Measurements from ENCODE around the gene IRAK2. TPM values are rescaled to one million over a fixed set of nuclear protein-coding genes. Genes with fewer than 3 reads are reported as not detected.

The IRAK2 gene
- total RNA-seq, 1 experiment from 2014 or later, result 0.61 TPM

DNA sequence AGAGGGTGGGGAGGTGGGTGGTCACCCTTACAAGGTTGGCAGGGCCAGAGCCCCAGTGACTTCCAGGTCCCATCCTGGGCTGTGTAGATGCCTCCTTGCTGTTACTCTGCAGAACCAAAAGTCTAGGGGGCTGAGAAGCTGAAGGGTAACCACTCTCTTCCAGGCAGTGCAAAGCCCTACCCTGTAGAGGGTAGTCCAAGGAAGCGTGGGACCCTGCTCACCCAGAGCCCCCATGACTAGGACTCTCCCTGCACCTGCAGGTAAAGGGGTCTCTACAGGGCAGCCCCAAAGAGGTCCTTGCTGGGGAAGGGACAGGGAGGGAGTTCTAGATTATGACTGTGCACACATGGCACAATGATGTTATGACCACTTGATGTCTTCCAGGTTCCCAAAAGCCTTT is 113.8 kb downstream of the IRAK2 start:
- Histone ChIP-seq H3K4ac (ENCODE audit: low read depth, low read length) (no peak overlapping the region), H3K9ac (ENCODE audit: extremely low read depth, insufficient read length, low read length) (no peak overlapping the region)
- no peaks in the 10 kb centered on the region for H3K27me3 Mint-ChIP-seq (ENCODE audit: low read depth)

More for the DNA sequence above, 113.8 kb downstream of the IRAK2 start:
- no CpG with 5 or more reads among the region's 1 CpG for WGBS (ENCODE audit: extremely low coverage, insufficient read length, low lambda C conversion rate)
- Histone ChIP-seq H3K79me1 (ENCODE audit: insufficient read depth, low read depth, low read length, poor library complexity, severe bottlenecking) (peaks cover 4% of the 10 kb centered on the region), H3K4me1 (ENCODE audit: insufficient read depth, low read length) (no peaks in the 10 kb centered on the region), H2AK5ac (ENCODE audit: insufficient read length, low read length) (no peak overlapping the region), H4K20me1 (ENCODE audit: control insufficient read depth, insufficient read depth, insufficient read length) (no peaks in the 10 kb centered on the region), H4K91ac (ENCODE audit: insufficient read length, low read depth, low read length) (peak overlapping the region; percentile 32), H3K23me2 (ENCODE audit: insufficient read length, low read depth, low read length, poor library complexity, severe bottlenecking) (no peaks in the 10 kb centered on the region), H2BK20ac (ENCODE audit: low read depth, low read length, poor library complexity, severe bottlenecking) (no peak overlapping the region), H3K9me3 (ENCODE audit: control insufficient read depth, low read depth, low read length) (no peaks in the 10 kb centered on the region), H2BK15ac (ENCODE audit: low read depth, low read length) (no peak overlapping the region), H3K23ac (ENCODE audit: insufficient read length, low read depth, low read length) (no peak overlapping the region), H3K14ac (ENCODE audit: insufficient read depth, low read length) (no peak overlapping the region), H3K27me3 (ENCODE audit: insufficient read depth, low read length) (no peaks in the 10 kb centered on the region), H2BK120ac (ENCODE audit: low read depth, low read length, poor library complexity, severe bottlenecking) (no peak overlapping the region), H4K5ac (ENCODE audit: insufficient read length, low read depth, low read length) (no peak overlapping the region), H4K8ac (replicated peaks; ENCODE audit: insufficient read length, low read depth, low read length) (no peak overlapping the region), H3K56ac (ENCODE audit: insufficient read length, low read depth, low read length) (no peak overlapping the region), H2AFZ (ENCODE audit: low read length) (no peak overlapping the region), H3K79me2 (ENCODE audit: insufficient read depth, low read length) (peaks cover 2% of the 10 kb centered on the region; the same call in 1 of the 2 replicates), H2BK5ac (ENCODE audit: insufficient read length, low read length) (no peak overlapping the region), H2BK12ac (ENCODE audit: insufficient read length, low read depth, low read length) (no peak overlapping the region), H3K4me2 (ENCODE audit: insufficient read depth, insufficient read length, low read length) (no peak overlapping the region), H3K18ac (ENCODE audit: insufficient read length, low read depth, low read length) (no peak overlapping the region), H3T11ph (ENCODE audit: low read length) (no peak overlapping the region), H3K27ac (ENCODE audit: insufficient read length, low read depth, low read length) (no peak overlapping the region)
- peaks cover 0 to 2% of the 10 kb centered on the region in 2 experiments; a peak in 1 of 4 replicates for H3K4me1 Mint-ChIP-seq
- no peak overlapping the region for H3K4me3 Mint-ChIP-seq
- no peaks in the 10 kb centered on the region for H3K9me3 Mint-ChIP-seq
- DNase-seq, result no peak
- TF ChIP-seq, protein P1, sequence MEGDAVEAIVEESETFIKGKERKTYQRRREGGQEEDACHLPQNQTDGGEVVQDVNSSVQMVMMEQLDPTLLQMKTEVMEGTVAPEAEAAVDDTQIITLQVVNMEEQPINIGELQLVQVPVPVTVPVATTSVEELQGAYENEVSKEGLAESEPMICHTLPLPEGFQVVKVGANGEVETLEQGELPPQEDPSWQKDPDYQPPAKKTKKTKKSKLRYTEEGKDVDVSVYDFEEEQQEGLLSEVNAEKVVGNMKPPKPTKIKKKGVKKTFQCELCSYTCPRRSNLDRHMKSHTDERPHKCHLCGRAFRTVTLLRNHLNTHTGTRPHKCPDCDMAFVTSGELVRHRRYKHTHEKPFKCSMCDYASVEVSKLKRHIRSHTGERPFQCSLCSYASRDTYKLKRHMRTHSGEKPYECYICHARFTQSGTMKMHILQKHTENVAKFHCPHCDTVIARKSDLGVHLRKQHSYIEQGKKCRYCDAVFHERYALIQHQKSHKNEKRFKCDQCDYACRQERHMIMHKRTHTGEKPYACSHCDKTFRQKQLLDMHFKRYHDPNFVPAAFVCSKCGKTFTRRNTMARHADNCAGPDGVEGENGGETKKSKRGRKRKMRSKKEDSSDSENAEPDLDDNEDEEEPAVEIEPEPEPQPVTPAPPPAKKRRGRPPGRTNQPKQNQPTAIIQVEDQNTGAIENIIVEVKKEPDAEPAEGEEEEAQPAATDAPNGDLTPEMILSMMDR (conservative IDR thresholded peaks at IDR 0.05), result no peak
- H3K36me3 Mint-ChIP-seq (ENCODE audit: insufficient read depth in 1 of 3, low read depth in 3 of 3), result peaks cover 12 to 61% (median 45%) of the 10 kb centered on the region in 3 experiments; a peak in 6 of 7 replicates
- no peak overlapping the region for H3K27ac Mint-ChIP-seq

All from H9 (cell line).